Measurements from ENCODE around the gene PCBP3. TPM values are rescaled to one million over a fixed set of nuclear protein-coding genes. Genes with fewer than 3 reads are reported as not detected.

PCBP3 gene
- total and polyA plus RNA-seq, 2 of the 8 experiments (the other 6 are each of a cell fraction or from before 2014, with no cell fraction given), result 3.5 to 6.3 TPM

DNA sequence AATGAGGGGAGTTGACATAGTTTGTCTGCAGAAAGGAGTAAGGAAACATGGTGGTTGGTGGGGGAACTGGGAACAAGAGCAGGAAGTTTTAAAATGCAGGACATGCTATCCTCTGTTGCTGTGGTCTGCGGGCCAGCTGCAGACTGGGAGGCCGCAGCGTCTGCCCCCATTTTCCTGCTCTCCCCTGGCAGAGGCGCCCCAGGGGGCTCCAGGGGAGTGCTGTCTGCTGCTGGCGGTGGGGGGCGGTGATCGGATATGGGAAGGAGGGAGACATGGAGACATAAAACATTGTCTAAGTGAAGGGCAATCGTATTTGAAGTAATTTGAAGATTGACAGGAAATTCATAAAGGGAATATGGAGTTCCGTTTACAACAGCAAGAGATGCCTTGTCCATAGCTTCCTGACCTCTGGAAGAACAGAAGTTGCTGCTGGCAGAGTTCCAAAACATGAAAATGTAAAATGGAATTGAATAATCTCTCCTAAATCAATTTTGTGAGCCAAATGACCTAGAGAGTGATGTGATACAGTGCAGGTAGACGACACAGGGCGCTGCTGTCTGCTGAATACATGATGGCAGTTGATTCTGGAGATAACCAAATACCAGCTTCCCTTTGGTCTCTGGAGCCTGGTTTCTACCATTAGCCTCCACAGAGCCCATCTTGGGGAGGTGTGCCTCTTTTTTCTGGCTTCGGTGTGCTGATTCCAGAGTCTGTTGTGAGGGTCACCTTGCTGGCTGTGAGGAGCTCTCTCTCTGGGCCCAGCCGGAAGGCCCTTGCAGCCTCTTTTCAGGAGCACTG is 61.0 kb downstream of the PCBP3 start (continued):
- TF ChIP-seq TEAD4 (IDR thresholded peaks at IDR 0.05; ENCODE audit: low read depth, low read length) (no peak), GTF2F1 (IDR thresholded peaks at IDR 0.05; ENCODE audit: borderline replicate concordance, low read depth, low read length) (no peak), MAFK (IDR thresholded peaks at IDR 0.05; ENCODE audit: low read depth, low read length) (no peak), YY1 (IDR thresholded peaks at IDR 0.05; ENCODE audit: low read depth, low read length) (no peak)
